GM19452 (cell line): ENCODE data around the gene BHLHA15.
"Not testable (repeated sequence)": the region's sequence is repeated elsewhere in the genome, so short reads cannot be mapped to it uniquely, and the experiment has no call there.

Source experiments
- ATAC-seq: cut with Tn5 transposase; IDR thresholded peaks from one replicate; pipeline ENCODE4 v1.9.1; 2021; ENCODE audit not compliant: unreplicated experiment

BHLHA15 gene

GRCh38 chr7:98206451-98207330, 4.5 kb upstream of the BHLHA15 start:
- no peak for ATAC-seq

DNA sequence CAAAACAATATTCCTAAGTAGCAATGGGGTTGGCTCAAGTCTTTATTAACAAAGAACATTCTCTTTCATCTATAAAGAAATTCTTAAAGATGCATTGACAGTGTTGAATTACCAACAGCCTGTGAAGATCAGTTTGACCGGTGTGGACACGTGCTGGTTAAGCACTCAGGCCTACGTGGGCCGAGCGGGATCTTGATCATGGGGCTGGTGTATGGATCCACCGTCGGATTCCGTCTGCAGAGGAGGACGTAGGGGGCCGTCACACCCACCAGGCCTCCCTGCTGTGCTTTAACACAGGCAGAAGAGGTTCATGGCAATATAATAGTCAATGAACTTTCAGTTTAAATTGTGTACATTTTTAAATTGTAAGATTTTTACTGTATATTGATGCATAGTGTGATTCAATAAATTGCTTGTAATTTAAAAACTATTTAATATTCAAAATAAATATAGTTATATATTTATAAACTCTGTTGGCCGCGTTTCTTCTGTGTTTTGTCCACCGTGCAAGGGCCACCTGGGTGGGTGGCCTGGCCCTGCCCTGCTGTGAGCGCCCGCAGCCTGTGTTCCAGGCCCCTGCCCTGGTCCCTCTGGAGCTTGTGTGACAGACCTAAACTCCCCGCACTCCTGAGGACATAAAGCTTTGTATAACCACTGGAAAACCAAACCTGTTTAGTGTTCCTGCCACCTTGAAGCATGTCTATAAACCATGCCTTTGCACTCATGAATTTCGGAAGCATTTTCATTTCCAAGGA, 1.9 kb upstream of the BHLHA15 start:
- ATAC-seq: no peak

DNA sequence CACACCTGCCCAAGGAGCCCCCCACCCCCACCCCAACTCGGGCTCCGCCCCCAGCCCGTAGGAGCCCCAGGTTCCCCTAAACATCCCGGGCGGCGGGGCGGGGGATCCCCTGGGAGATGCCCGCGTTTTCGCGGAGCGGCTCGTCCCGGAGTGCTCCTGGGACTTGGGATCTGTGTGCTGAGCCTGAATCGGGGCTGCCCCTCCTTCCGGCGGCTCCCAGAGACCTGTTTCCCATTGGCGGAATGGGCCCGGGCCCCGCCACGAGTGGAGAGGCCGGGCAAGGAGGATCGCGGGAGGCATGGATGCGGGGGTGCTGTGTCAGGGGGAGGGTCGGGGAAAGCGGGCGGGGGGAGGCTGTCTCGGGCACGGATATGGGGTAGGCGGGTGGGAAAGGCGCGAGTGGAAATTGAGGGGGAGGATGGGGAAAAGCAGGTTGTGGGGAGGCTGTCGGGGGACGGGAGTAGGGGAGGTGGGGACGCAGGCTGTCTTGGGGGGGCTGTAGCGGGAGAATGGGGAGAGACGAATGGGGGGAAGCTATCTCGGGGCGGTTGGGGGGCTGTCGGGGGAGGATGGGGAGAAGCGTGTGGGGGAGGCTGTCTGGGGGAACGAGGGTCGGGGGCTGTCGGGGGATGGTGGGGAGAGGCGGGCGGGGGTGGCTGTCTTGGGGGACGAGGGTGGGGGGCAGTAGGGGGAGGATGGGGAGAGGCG, 572 bp upstream of the BHLHA15 start:
- ATAC-seq: no peak

DNA sequence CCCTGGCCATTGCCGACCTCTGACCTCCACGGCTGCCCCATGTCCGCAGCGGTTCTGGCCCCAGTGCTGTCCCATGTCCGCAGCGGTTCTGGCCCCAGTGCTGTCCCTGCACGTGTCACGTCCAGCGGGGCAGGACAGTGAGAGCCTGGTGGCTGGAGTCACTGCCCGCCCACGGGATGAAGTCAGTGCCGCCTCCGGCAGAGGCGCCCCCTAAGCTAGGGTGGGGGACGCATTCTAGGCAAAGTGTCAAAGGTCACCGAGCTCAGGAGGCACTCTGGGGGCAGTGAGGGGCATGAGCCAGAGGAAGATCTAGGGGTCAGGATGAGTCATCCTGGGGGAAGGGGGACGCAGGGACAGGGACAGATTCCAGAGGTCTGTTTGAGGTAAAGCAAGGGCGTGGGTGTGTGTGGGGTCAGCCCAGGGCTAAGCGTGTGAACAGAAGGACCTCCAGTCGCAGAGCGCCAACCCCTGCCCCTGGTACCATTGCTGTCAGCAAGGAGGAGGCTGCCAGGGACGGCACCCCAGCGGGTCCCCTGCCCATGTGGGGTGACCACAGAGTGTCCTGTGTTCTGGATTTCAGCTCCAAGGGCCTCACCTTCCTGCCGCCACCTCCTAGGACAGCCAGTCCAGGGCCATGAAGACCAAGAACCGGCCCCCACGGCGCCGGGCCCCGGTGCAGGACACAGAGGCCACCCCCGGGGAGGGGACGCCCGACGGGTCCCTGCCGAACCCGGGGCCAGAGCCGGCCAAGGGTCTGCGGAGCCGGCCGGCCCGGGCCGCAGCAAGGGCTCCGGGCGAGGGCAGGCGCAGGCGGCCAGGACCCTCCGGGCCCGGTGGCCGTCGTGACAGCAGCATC, 665 bp downstream of the BHLHA15 start:
- ATAC-seq: no peak

GRCh38 chr7:98212532-98213041, 1.3 kb downstream of the BHLHA15 start:
- no peak for ATAC-seq

- ATAC-seq: no peak
Measured at GRCh38 chr7:98213296-98213887, 2.2 kb downstream of the BHLHA15 start.

DNA sequence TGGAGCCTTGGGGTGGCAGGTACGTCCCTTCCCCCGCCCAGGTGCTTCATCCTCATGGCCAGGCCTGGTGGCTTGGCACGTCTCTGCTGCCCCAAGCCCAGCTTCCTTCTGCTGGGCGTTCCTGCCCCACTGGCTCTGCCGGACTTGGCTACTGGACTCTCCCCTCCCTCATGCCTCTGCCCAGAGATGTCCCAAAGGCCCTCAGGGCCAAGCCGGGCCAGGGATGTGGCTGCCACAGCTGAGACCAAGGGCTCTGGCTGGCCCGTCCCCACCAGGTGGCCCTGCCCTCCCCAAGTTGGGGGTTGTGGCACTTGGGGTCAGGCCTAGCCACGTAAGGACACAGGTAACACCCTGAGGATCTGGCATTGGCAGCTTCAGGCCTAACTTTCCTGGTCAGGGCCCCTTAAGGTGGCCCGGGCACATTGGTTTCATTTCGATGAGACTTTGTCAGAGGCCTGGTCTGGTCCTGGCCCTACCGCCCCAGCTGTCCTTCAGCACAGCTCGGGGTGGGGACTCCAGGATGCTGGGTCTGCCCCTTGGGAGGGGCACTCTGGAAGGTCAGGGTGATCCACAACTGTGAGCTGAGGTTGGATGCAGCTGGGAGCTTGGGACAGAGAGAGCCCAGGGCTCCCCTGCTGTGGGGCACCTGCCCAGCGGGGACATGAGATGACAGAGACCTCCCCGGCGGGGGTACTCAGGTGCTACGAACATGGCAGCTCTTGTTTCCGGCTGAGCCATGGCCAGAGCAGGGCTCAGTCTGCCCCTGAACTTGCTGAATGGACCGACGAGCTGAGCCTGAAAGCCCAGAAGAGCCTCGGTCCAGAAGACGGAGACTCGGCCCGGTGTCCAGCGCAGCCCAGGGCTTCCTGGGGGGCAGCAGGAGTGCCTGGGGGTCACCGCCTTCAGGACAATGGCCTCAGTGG, 2.9 kb downstream of the BHLHA15 start:
- no peak for ATAC-seq

DNA sequence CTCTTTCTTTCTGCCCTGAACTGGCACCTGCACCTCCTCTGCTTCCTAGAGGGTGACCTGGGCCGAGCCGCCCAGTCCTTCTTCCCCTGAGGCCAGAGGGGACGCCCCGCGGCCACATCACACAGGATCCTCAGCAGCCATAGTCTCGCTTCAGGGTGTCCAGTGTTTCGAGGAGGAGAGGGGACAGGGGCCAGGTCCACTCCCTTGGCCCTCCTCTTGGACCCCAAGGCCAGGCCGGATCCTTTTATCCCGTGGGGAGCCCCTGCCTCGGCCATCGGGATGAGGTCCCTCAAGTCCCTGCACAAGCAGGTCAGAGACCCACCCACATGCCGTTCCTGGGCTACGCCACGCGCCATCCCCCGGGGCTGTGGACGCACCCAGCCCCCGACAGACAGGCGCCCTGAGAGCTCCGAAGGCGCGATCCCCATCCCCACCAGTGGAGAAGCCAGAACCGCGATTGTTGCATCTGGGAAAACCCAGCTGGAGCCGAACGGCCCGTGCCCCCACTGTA, 3.6 kb downstream of the BHLHA15 start:
- no peak for ATAC-seq

- ATAC-seq: no peak
Measured at GRCh38 chr7:98215561-98216495, 4.6 kb downstream of the BHLHA15 start.

GRCh38 chr7:98216941-98217622, 5.8 kb downstream of the BHLHA15 start:
- ATAC-seq: no peak

DNA sequence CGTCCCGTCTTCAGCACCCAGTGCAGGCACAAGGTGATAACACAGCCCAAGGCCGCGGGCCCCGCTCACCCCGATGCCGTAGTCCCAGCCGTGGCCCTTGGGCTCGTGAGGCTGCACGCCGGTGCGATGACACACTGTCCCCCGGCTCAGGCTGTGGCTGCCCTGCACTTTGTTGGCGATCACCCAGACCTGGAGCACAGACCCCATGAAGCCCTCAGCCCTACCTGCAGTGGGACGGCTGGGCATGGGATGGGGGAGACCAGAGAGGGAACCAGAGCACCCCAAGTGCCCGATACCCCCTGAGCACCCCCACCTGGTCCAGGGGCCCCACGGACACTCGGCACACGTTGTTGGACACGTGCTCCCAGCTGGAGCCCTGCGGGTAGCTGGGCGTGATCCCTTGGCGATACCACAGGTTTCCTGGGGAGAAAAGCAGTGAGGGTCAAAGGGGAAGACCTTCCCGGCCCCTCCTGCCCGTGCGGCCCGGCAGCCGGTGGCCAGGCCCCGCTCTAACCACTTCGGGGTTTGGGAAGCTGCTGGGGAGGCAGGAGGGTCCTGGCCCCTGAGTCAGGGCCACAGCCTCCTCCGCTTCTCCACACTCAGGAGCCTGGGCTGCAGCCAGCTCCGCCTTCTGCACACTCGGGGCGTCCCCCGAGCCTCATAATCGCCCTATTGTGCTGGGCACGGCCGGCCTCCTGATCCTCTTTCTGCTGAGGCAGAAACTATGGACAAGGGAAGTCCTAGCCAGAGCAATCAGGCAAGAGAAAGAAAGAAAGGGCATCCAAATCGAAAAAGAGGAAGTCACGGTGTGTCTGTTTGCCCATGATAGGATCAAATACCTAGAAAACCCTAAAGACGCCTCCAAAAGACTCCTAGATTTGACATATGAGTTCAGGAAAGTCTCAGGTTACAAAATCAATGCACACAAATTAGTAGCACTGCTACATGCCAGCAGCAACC, 6.7 kb downstream of the BHLHA15 start:
- no peak for ATAC-seq

- not testable (repeated sequence) for ATAC-seq
Measured at GRCh38 chr7:98219382-98219781, 8.1 kb downstream of the BHLHA15 start.

DNA sequence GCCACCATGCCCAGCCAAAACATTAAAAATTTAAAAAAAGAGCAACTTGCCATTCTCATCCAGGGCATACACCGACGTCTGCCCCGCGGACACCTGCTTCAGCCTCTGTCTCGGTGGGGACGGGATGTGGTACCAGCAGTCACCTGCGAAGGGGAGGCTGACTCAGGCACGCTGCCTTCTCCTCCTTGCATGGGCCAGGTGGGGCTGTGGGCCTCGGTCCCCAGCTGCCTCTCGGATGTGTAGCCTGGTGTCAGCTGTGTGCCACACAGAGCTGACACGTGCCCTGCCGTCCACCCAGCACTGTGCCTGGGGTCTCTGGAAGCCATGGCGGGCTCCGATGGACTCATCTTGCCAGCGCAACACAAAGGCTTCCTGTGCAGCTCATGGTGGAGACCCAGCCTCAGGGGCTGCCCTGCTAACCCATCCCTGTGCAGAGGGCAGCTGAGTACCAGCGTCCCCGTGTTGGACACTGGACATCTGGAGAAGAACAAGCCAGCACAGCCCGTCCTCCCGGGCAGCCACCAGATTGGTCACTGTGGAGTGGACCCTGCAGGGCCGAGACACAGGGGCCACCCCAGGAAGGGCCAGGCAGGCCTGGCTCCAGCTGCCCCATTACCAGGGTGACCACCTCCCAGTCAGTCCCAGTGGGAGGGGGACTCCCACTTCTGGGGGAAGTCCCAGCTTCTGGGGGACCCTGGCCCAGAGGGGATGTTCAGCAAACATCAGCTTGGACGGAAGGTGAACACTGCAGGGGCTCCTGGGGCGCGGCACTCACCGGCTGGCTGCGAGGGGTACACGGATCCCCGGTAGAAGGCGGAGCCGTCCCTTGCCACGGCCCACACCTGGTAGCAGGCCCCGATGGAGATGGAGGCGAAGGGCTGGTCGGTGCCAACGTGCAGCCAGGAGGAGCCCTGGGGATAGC, 10.6 kb downstream of the BHLHA15 start:
- no peak for ATAC-seq

GRCh38 chr7:98222533-98223195, 11.4 kb downstream of the BHLHA15 start:
- ATAC-seq: no peak
